ENCODE data around the gene KLHDC10.

- TF ChIP-seq SIN3A (IDR thresholded peaks at IDR 0.05; ENCODE audit: borderline replicate concordance, insufficient read depth, low read length) (no peak), REST (IDR thresholded peaks at IDR 0.05; ENCODE audit: insufficient read depth in 1 of 2, low read depth in 2 of 2, low read length in 2 of 2) (no peak)
These were observed 74.2 kb downstream of the KLHDC10 start for GRCh38 chr7:130144312-130145171.
